Astrocyte (in vitro differentiated cells and primary cell): ENCODE results near the gene LAMA3.

Experiments used
- CTCF ChIP-seq: IDR thresholded peaks from 2 replicates; pipeline ENCODE4 v1.5.1; 2011; ENCODE audit warnings: low read depth, mild to moderate bottlenecking, inconsistent platforms, low read length, moderate library complexity; ENCODE audit not compliant: insufficient read depth
- EZH2 ChIP-seq: IDR thresholded peaks from 2 replicates; pipeline ENCODE4 v1.6.1; 2012; ENCODE audit warnings: mild to moderate bottlenecking, low read length, inconsistent platforms; ENCODE audit not compliant: insufficient read depth

- TF ChIP-seq CTCF (no peak), EZH2 (no peak)
These were observed 260.6 kb downstream of the LAMA3 start for GRCh38 chr18:23949863-23950262.
